Aorta (tissue), 5 donors: ENCODE measurements around the gene SLC39A1. TPM values are rescaled to one million over a fixed set of nuclear protein-coding genes. Genes with fewer than 3 reads are reported as not detected.

Experiments used
- ATAC-seq: fragments of 200-7000 bp; cut with Tn5 transposase; one replicate; pipeline ENCODE4 v1.9.1; 2022; ENCODE audit warnings: moderate library complexity; ENCODE audit not compliant: low FRiP score
- DNase-seq, 2 donors: peaks; one replicate each; pipeline ENCODE4 v3.0.0-alpha.2; 2020
- H3K27ac ChIP-seq, 2 donors: one replicate each; pipeline ENCODE4 v1.5.1; 2013; ENCODE audit warnings: low read length in 2 of 2, mild to moderate bottlenecking in 2 of 2, moderate library complexity in 2 of 2, control low read depth in 1 of 2, inconsistent platforms in 1 of 2, low read depth in 1 of 2
- H3K27me3 ChIP-seq, 2 donors: one replicate each; pipeline ENCODE4 v1.6.1; 2013; ENCODE audit warnings: control low read depth in 1 of 2, low read length in 1 of 2, mild to moderate bottlenecking in 1 of 2, moderate library complexity in 1 of 2; ENCODE audit not compliant: insufficient read depth in 2 of 2, control insufficient read depth in 1 of 2
- H3K36me3 ChIP-seq, 2 donors: one replicate each; pipeline ENCODE4 v1.6.1; 2013; ENCODE audit warnings: control low read depth in 1 of 2, low read length in 1 of 2, mild to moderate bottlenecking in 1 of 2; ENCODE audit not compliant: insufficient read depth in 2 of 2, control insufficient read depth in 1 of 2
- H3K4me1 ChIP-seq, 2 donors: one replicate each; pipeline ENCODE4 v1.6.1; 2013; ENCODE audit warnings: low read length in 2 of 2, control low read depth in 1 of 2, mild to moderate bottlenecking in 1 of 2, moderate library complexity in 1 of 2; ENCODE audit not compliant: insufficient read depth in 2 of 2, control insufficient read depth in 1 of 2
- H3K4me3 ChIP-seq, 2 donors: one replicate each; pipeline ENCODE4 v1.5.1; 2013; ENCODE audit warnings: low read length in 2 of 2, control low read depth in 1 of 2, mild to moderate bottlenecking in 1 of 2
- H3K9me3 ChIP-seq: one replicate; pipeline ENCODE4 v1.6.1; 2013; ENCODE audit warnings: mild to moderate bottlenecking, low read length; ENCODE audit not compliant: control insufficient read depth
- WGBS, 2 donors: extraction: QIAGEN DNeasy Blood & Tissue Kit; methylation state at CpG; one replicate each; pipeline ENCODE4 v1.1.7; 2013; 5-methylcytosine and 5-hydroxymethylcytosine counted together
- intact Hi-C, 2 donors: fragments of 100-400 bp; cut with DNase I; formaldehyde crosslinking; loops; one replicate each; pipeline versions ENCODE4 v1.14.2 to v1.15.0; 2022
- polyA plus RNA-seq, 2 donors: library from polyadenylated mRNA; stranded (reverse); fragments of 200-250 nt; gene quantifications; one replicate each; pipeline ENCODE4 v1.2.3, GENCODE V29; 2013
- total RNA-seq, 2 donors: library from RNA; stranded (reverse); fragmentation: NEBNext Ultra II Directional; extraction: Animal tissue kit (Norgen Biotek cat#: 25700); gene quantifications; one replicate each; pipeline ENCODE4 v1.2.1, GENCODE V29; 2021
- donor health status: healthy with polysubstance abuse.
- donor health status: Bipolar disorder and iron deficiency.
- donor health status: DM: no; HTN: no; CAD: no.
- donor health status: DM: no; HTN: no; CAD: no.
- donor health status: DM: yes; HTN: yes; CAD: no.

SLC39A1 gene
- total and polyA plus RNA-seq, 4 donors: 54.5 to 96.7 (median 90.0) TPM

DNA sequence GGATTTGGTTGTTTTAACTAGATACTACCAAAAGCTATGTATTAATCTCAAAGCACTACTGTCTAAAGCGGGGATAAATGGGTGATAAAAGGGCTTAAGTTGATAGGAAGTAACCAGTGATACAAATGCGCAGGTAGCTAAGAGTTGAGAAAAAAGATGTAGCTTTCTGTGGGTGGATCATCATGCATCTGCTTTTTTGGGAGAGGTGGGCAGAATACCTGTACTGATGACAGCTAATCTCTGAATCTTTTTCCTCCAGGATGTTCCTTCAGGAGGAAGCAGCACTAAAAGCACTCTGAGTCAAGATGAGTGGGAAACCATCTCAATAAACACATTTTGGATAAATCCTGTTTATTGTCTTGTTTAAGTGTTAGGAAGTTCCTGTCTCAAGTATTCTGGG lies 28.5 kb upstream of the SLC39A1 start:
- H3K27ac ChIP-seq: no peak overlapping the region
- H3K4me1 ChIP-seq: peaks cover 0 to 10% of the 10 kb centered on the region in 2 donors
- H3K9me3 ChIP-seq: no peaks in the 10 kb centered on the region
- DNase-seq: no peak
- H3K36me3 ChIP-seq: peaks cover 0 to 3% of the 10 kb centered on the region in 2 donors
- no peak for ATAC-seq
- WGBS, 2 donors: 94% methylated on average over 2 of the region's 2 CpGs
- peak overlapping the region in 1 of 2 donors; percentile 98 for H3K4me3 ChIP-seq
- intact Hi-C loops: loop anchor here in 1 of 2 donors (5.0 kb wide), 1 partner anchor 280 kb away; the partner anchor contains the start of gene HAX1
- H3K27me3 ChIP-seq: no peaks in the 10 kb centered on the region

GRCh38 chr1:153991151-153991630 lies 27.9 kb upstream of the SLC39A1 start:
- intact Hi-C loops: loop anchor here in 1 of 2 donors (5.0 kb wide), 1 partner anchor 281 kb away; the partner anchor contains the start of gene HAX1

GRCh38 chr1:153990468-153991150 lies 27.3 kb upstream of the SLC39A1 start, which contains the start of gene RPS27:
RPS27 (plus strand) TSS chr1:153990762; CDS start chr1:153990797, 35 bp downstream.
- DNase-seq (peak; percentile 89 to 94), ATAC-seq (peak; percentile 88)
- peaks cover 2 to 10% of the 10 kb centered on the region in 2 donors for H3K4me1 ChIP-seq
- 0 to 1% methylated on average over 36 of the region's 36 CpGs for WGBS, 2 donors
- H3K27ac ChIP-seq: peak within 1 kb of the TSS in 1 of 2 donors; percentile 75
- H3K27me3 ChIP-seq: no peaks in the 10 kb centered on the region
- H3K36me3 ChIP-seq: peaks cover 0 to 2% of the 10 kb centered on the region in 2 donors
- peak within 1 kb of the TSS; percentile 94 to 98 for H3K4me3 ChIP-seq
- intact Hi-C loops: loop anchor here in 1 of 2 donors (5.0 kb wide), 1 partner anchor 282 kb away; the partner anchor contains the start of gene HAX1
- H3K9me3 ChIP-seq: no peaks in the 10 kb centered on the region

More at GRCh38 chr1:153991151-153991630, 27.9 kb upstream of the SLC39A1 start:
- ATAC-seq (no peak), DNase-seq (peak in 1 of 2 donors; percentile 3)
- no peaks in the 10 kb centered on the region for H3K9me3 ChIP-seq
- H3K4me1 ChIP-seq: peaks cover 2 to 10% of the 10 kb centered on the region in 2 donors
- H3K4me3 ChIP-seq: peak overlapping the region; percentile 94 to 98
- 11 to 13% methylated on average over 9 of the region's 9 CpGs for WGBS, 2 donors
- no peaks in the 10 kb centered on the region for H3K27me3 ChIP-seq
- H3K27ac ChIP-seq: peak overlapping the region in 1 of 2 donors; percentile 75
- H3K36me3 ChIP-seq: peaks cover 0 to 3% of the 10 kb centered on the region in 2 donors

DNA sequence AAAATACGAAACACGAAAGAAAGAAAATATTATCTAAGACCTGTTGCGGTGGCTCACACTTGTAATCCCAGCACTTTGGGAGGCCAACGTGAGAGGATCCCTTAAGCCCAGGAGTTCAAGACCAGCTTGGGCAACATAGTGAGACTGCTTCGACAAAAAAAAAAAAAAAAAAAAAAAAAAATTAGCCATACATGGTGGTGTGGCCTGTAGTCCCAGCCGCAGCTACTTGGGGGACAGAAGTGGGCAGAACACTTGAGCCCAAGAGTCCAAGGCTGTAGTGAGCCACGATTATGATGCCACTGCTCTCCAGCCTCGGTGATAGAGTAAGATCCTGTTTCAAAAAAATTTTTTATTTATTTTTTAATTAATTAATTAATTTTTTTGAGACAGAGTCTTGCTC lies 24.3 kb upstream of the SLC39A1 start:
- H3K27ac ChIP-seq: no peak overlapping the region
- 78 to 79% methylated on average over 8 of the region's 8 CpGs for WGBS, 2 donors
- peaks cover 3 to 7% of the 10 kb centered on the region in 2 donors for H3K4me1 ChIP-seq
- H3K9me3 ChIP-seq: no peaks in the 10 kb centered on the region
- H3K27me3 ChIP-seq: no peaks in the 10 kb centered on the region
- ATAC-seq (no peak), DNase-seq (peak in 1 of 2 donors; percentile 34)
- H3K36me3 ChIP-seq: peaks cover 0 to under 1% of the 10 kb centered on the region in 2 donors
- no peak overlapping the region for H3K4me3 ChIP-seq
- intact Hi-C loops: loop anchor here (2.0 to 10.0 kb wide), 7 partner anchors 63 to 633 kb away; partner anchors contain the start of genes GATAD2B (in 2 of the 2), ILF2 (in 1 of the 2), NPR1 (in 1 of the 2) and S100A9 (in 1 of the 2)

DNA sequence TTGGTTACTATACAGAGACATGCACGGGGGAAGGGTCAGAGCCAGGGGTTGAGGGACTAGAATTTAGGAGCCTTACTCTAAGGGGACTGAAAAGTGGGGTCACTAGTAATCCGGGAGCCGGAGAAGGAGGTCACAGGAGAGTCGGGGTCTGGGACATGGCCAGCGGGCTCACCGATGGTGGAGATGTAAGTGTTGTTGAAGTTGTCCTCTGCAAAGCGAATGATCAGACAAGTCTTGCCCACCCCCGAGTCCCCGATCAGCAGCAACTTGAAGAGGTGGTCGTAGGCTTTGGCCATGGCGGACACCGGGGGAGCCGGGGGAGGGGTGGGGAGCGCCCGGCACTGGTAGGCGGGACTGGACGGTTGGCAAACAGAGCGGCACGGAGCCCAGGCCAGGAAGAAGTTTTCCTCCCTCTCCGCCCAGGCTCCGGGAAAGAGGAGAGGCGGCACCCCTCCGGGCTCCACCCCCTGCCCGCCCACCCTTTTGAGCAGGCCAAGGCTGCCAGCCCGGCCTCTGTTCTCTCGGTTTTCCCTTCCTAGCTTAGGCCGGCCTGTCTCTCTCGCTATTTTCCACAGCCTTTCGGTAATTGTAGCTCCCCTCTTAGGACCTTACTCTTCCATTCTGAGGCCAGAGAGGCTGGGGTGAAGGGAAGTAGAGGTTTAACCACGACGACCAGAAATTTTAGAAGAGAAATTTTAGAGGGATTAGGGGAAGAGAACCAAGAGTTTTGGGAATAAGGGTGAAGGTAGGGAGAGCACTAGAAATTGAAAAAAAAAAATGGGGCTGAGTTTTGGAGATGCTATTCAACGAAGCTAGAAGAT lies 22.8 kb upstream of the SLC39A1 start, which contains the start of gene RAB13:
Gene RAB13 (minus strand): TSS at position 399 of the 821 bp plus-strand sequence. CDS start 103 bp downstream, at position 296.
- Histone ChIP-seq H3K27me3 (no peaks in the 10 kb centered on the region), H3K4me1 (peaks cover 0 to 3% of the 10 kb centered on the region in 2 donors), H3K4me3 (peak within 1 kb of the TSS; percentile 90 to 94), H3K36me3 (no peaks in the 10 kb centered on the region), H3K9me3 (no peaks in the 10 kb centered on the region), H3K27ac (peak within 1 kb of the TSS; percentile 70 to 94)
- WGBS, 2 donors: 0 to 2% methylated on average over 21 to 32 of the region's 32 CpGs
- ATAC-seq (peak; percentile 92), DNase-seq (peak; percentile 93 to 95)
- intact Hi-C loops: loop anchor here (2.0 to 10.0 kb wide), 7 partner anchors 61 to 631 kb away; partner anchors contain the start of genes GATAD2B (in 2 of the 2), ILF2 (in 1 of the 2), NPR1 (in 1 of the 2) and S100A9 (in 1 of the 2)

- H3K27ac ChIP-seq: peak overlapping the region; percentile 21 to 94
- H3K27me3 ChIP-seq: no peaks in the 10 kb centered on the region
- no peaks in the 10 kb centered on the region for H3K36me3 ChIP-seq
- intact Hi-C loops: loop anchor here (5.0 to 10.0 kb wide), 5 partner anchors 61 to 631 kb away; partner anchors contain the start of genes GATAD2B (in 1 of the 2), ILF2 (in 1 of the 2), NPR1 (in 1 of the 2) and S100A9 (in 1 of the 2)
- ATAC-seq: peak; percentile 62
- peak overlapping the region; percentile 90 to 94 for H3K4me3 ChIP-seq
- DNase-seq: peak; percentile 66 to 86
- peaks cover 0 to 3% of the 10 kb centered on the region in 2 donors for H3K4me1 ChIP-seq
- H3K9me3 ChIP-seq: no peaks in the 10 kb centered on the region
- WGBS, 2 donors: 1 to 4% methylated on average over 7 of the region's 7 CpGs
These were observed 22.1 kb upstream of the SLC39A1 start for GRCh38 chr1:153985341-153985912.

DNA sequence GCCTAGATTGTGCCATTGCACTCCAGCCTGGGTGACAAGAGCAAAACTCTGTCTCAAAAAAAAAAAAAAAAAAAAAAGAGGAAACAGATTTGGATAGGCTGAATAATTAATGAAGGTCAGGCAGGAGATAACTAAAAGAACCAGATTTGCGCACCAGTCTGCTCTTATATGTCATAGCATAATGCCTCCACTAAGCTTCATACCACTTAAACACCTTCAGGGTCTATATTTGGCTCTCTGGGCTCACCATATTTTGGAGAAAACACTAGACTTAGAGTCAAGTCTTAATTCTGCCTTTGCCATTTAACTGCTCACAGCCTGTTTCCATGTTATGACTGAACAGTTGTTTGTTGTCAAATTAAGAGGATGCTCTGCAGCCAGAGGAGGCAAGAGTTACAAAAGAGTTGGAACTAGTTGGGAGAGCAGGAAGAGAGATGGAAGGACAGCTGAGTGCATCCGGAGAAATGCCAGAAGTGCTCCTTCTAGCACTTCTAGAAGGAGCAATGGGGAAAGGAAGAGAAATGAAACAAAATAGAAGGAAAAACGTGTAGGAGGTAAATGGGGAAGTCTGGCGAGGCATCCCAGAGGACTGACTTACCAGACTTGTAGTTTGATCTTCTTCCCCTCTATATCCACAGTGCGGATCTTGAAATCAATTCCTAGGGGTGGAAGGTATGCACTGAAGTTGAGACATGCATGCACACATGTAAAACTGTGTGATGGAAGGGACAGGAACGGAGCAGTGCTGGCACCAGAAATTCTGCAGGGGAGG lies 21.0 kb upstream of the SLC39A1 start:
- ATAC-seq (no peak), DNase-seq (no peak)
- Histone ChIP-seq H3K4me1 (peaks cover 0 to 3% of the 10 kb centered on the region in 2 donors), H3K27me3 (no peaks in the 10 kb centered on the region), H3K9me3 (no peaks in the 10 kb centered on the region), H3K36me3 (no peaks in the 10 kb centered on the region), H3K27ac (no peak overlapping the region), H3K4me3 (no peak overlapping the region)
- intact Hi-C loops: loop anchor here in 1 of 2 donors (5.0 to 10.0 kb wide), 3 partner anchors 37 to 630 kb away; partner anchors contain the start of genes DENND4B, GATAD2B and S100A9
- 45 to 54% methylated on average over 6 of the region's 6 CpGs for WGBS, 2 donors
